Rectal smooth muscle tissue (tissue), 1 donor: Measurements from ENCODE around the gene NTRK3.

Experiments
- H3K27ac ChIP-seq: one replicate; pipeline ENCODE4 v1.7.0; 2013; ENCODE audit warnings: low read depth, low read length, inconsistent platforms
- H3K27me3 ChIP-seq: one replicate; pipeline ENCODE4 v1.7.0; 2013; ENCODE audit warnings: low read length; ENCODE audit not compliant: control insufficient read depth, insufficient read depth
- H3K36me3 ChIP-seq: one replicate; pipeline ENCODE4 v1.7.0; 2013; ENCODE audit warnings: low read length; ENCODE audit not compliant: control insufficient read depth, insufficient read depth
- H3K4me1 ChIP-seq: one replicate; pipeline ENCODE4 v1.7.0; 2013; ENCODE audit warnings: low read length; ENCODE audit not compliant: control insufficient read depth, insufficient read depth
- H3K4me3 ChIP-seq: one replicate; pipeline ENCODE4 v1.7.0; 2013; ENCODE audit warnings: low read length
- H3K9ac ChIP-seq: one replicate; pipeline ENCODE4 v1.7.0; 2013; ENCODE audit warnings: low read length

NTRK3 gene

DNA sequence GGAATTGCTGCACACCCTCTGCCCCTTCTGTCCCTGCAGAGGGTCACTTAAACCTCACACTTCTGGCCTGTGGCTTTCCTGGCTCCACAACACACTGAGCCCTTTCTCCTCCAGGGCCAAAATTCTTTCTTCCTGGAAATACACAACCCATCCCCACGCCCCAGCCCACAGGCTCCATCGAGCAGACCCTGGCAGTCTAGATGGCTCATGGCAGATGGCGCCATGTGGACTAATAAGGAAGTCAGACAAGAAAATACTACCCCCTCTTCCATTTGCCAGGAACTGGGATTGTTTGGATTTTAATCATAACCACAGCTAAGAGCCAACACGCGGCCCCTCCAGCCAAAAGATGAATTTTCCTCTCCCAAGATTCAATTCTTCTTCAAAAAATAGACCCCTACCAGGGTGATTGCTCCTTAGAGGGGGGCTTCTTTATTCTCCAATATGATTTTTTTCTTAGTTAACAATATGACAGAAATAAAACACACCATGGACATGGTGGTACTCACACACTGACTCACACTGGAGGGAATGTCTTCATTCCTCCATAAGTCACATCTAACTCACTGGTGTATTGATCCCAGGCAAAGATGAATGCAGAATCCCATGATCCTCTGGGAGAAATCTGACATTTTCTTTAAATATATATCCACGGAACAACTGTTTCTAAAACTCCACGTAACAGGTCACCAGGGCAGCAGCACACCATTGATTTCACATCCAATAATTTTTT lies 111.5 kb downstream of the NTRK3 start:
- no peak overlapping the region for H3K4me3 ChIP-seq
- no peaks in the 10 kb centered on the region for H3K27me3 ChIP-seq
- no peak overlapping the region for H3K9ac ChIP-seq
- H3K4me1 ChIP-seq = no peaks in the 10 kb centered on the region
- no peaks in the 10 kb centered on the region for H3K36me3 ChIP-seq
- H3K27ac ChIP-seq = no peak overlapping the region

DNA sequence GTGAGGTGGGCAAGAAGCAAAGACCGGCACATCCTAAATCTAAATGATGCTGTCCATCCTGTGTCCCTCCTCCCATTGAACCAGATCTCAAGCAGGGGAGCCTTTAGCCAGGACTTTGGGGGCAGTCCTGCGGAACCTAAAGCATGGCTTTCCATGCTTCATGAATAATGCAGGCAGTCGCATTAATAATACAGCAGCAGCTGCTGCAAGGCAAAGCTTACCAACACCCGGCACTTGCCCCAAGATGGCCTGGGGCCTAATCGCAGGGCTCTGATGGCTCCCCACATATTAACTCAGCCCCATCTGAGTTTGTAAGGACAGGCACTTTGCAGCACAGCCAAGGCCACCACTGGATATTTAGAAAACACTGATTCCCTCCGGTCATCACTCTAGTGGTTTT lies 114.4 kb downstream of the NTRK3 start:
- no peak overlapping the region for H3K9ac ChIP-seq
- H3K36me3 ChIP-seq = no peaks in the 10 kb centered on the region
- H3K27me3 ChIP-seq = no peaks in the 10 kb centered on the region
- H3K4me3 ChIP-seq = no peak overlapping the region
- no peak overlapping the region for H3K27ac ChIP-seq
- no peaks in the 10 kb centered on the region for H3K4me1 ChIP-seq

DNA sequence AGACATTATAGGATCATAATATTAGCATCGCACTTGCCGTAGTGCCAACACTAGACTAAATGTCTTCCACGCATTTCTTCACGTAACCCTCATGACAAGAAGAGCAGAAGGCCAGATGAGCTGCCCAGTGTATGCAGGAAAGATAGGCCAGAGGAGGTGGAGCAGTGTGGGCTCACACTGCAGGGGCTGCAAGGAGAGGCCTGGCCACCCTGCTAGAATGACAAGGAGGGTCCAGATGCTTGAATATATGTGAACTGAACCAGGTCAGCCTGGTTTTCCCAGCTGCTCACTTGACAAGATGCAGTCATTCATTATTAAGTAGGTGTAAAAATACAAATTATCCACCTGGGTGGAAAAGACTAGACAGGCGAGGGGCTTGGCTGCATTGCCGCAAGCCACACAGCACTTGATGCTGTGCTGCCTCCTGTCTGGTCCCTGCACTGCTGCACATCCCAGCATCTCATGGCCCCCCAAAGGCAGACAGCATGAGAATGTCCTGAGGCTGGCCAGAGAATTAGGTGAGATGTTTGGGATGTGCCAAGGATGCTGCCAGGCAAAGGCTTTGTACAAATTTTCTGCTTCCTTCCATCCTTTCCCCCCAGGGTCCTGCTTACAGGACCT lies 115.2 kb downstream of the NTRK3 start:
- H3K27ac ChIP-seq = no peak overlapping the region
- H3K36me3 ChIP-seq = no peaks in the 10 kb centered on the region
- no peaks in the 10 kb centered on the region for H3K27me3 ChIP-seq
- no peak overlapping the region for H3K9ac ChIP-seq
- no peaks in the 10 kb centered on the region for H3K4me1 ChIP-seq
- H3K4me3 ChIP-seq = no peak overlapping the region

DNA sequence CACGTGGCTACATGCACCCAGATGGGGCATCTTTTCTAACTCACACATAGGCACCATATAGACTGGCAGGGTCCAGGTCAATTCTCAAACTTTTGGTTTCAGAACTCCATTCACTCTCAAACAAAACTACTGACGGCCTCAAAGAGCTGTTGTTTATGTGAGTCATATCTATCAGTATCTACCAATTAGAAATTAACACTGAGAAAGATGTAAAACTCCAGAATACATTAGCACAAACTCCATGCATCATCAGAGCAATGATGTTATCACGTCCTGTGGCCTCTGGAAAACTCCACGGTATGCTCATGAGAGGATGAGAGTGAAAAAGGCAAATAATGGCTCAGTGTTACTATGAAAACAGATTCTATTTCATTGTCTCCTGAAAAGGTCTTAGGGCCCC lies 116.1 kb downstream of the NTRK3 start:
- Histone ChIP-seq H3K27ac (no peak overlapping the region), H3K9ac (no peak overlapping the region), H3K4me1 (no peaks in the 10 kb centered on the region), H3K36me3 (no peaks in the 10 kb centered on the region), H3K4me3 (no peak overlapping the region), H3K27me3 (no peaks in the 10 kb centered on the region)

DNA sequence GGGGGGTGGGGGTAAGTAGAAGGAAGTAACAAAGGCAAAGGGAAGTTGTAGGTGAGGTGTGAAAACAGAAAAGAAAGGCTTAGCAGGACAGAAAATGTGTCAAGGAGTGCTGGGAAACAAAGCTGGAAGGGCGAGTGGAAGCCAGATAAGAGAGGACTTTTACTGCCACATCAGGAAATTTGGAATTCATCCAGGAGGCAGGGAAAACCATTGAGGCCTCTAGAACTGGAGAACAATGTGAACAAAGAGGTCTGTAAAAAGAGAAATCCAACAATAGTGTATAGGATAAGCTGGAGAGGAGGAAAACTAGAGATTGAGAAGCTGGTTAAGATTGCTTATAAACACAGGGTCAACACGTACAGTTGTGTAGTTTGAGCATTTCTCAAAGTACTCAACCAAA lies 116.6 kb downstream of the NTRK3 start:
- H3K4me1 ChIP-seq = no peaks in the 10 kb centered on the region
- no peak overlapping the region for H3K9ac ChIP-seq
- no peaks in the 10 kb centered on the region for H3K36me3 ChIP-seq
- no peak overlapping the region for H3K4me3 ChIP-seq
- H3K27me3 ChIP-seq = no peaks in the 10 kb centered on the region
- H3K27ac ChIP-seq = no peak overlapping the region

- Histone ChIP-seq H3K27ac (no peak overlapping the region), H3K4me3 (no peak overlapping the region), H3K9ac (no peak overlapping the region), H3K27me3 (no peaks in the 10 kb centered on the region), H3K4me1 (no peaks in the 10 kb centered on the region), H3K36me3 (no peaks in the 10 kb centered on the region)
These were observed 122.7 kb downstream of the NTRK3 start for GRCh38 chr15:88133795-88134194.

GRCh38 chr15:88132499-88132898 lies 124.0 kb downstream of the NTRK3 start:
- Histone ChIP-seq H3K36me3 (no peaks in the 10 kb centered on the region), H3K4me1 (no peaks in the 10 kb centered on the region), H3K4me3 (no peak overlapping the region), H3K27ac (no peak overlapping the region), H3K9ac (no peak overlapping the region), H3K27me3 (no peaks in the 10 kb centered on the region)

DNA sequence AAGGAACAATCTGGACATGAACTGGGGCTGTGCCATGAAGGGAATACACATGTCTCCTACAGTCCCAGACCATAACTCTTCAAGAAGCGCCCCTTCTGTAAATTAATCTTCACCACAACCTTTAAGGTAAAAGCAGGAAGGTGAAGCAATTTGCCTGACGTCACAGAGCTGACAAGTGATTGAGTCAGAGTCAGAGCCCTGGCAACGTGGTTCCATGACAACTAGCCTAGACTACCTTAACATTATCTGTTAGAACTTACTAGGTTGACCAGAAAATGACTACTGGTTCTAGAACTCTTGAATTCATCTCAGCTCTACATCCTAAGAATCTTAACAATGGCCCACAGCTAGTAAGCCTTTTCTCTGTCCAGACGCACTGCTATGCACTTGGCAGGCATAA lies 124.6 kb downstream of the NTRK3 start:
- no peak overlapping the region for H3K4me3 ChIP-seq
- no peak overlapping the region for H3K9ac ChIP-seq
- H3K27ac ChIP-seq = no peak overlapping the region
- no peaks in the 10 kb centered on the region for H3K36me3 ChIP-seq
- no peaks in the 10 kb centered on the region for H3K27me3 ChIP-seq
- H3K4me1 ChIP-seq = no peaks in the 10 kb centered on the region

DNA sequence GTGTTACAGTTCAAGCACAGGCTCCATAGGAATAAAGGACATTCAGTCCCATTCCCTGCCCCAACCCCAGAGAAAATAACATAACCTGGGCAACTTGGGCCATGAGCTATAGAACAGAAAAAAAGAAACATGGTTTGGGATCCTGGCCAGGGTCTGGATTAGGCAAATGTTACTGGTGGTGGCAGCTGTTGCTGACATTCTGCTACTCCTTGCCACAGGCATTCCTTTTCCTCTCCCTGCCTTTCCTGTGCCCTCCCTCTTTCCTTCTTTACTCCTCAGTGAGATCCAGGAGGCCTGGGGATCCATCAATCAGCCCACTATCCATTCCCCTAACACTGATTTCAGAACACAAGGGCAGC lies 129.1 kb downstream of the NTRK3 start:
- no peak overlapping the region for H3K27ac ChIP-seq

GRCh38 chr15:88126695-88127431 lies 129.7 kb downstream of the NTRK3 start:
- no peaks in the 10 kb centered on the region for H3K4me1 ChIP-seq
- no peak overlapping the region for H3K9ac ChIP-seq
- no peak overlapping the region for H3K27ac ChIP-seq
- H3K36me3 ChIP-seq = no peaks in the 10 kb centered on the region
- no peaks in the 10 kb centered on the region for H3K27me3 ChIP-seq
- no peak overlapping the region for H3K4me3 ChIP-seq

More for the DNA sequence above, 129.1 kb downstream of the NTRK3 start:
- Histone ChIP-seq H3K27me3 (no peaks in the 10 kb centered on the region), H3K36me3 (no peaks in the 10 kb centered on the region), H3K4me1 (no peaks in the 10 kb centered on the region), H3K9ac (no peak overlapping the region), H3K4me3 (no peak overlapping the region)

GRCh38 chr15:88125576-88125975 lies 131.0 kb downstream of the NTRK3 start:
- no peaks in the 10 kb centered on the region for H3K27me3 ChIP-seq
- no peak overlapping the region for H3K9ac ChIP-seq
- H3K27ac ChIP-seq = no peak overlapping the region
- H3K4me1 ChIP-seq = no peaks in the 10 kb centered on the region
- no peak overlapping the region for H3K4me3 ChIP-seq
- no peaks in the 10 kb centered on the region for H3K36me3 ChIP-seq

- no peak overlapping the region for H3K27ac ChIP-seq
- no peak overlapping the region for H3K4me3 ChIP-seq
- H3K4me1 ChIP-seq = no peaks in the 10 kb centered on the region
- H3K36me3 ChIP-seq = no peaks in the 10 kb centered on the region
- H3K27me3 ChIP-seq = no peaks in the 10 kb centered on the region
- H3K9ac ChIP-seq = no peak overlapping the region
These were observed 132.3 kb downstream of the NTRK3 start for GRCh38 chr15:88124199-88124598.
